Measurements from ENCODE around the gene TBC1D10A. TPM values are rescaled to one million over a fixed set of nuclear protein-coding genes. Genes with fewer than 3 reads are reported as not detected.
A peak's percentile ranks its signal among the peaks of the same experiment; 100 is the strongest.

Gene TBC1D10A
- total RNA-seq, 1 donor from 2014 or later: 6.0 TPM

DNA sequence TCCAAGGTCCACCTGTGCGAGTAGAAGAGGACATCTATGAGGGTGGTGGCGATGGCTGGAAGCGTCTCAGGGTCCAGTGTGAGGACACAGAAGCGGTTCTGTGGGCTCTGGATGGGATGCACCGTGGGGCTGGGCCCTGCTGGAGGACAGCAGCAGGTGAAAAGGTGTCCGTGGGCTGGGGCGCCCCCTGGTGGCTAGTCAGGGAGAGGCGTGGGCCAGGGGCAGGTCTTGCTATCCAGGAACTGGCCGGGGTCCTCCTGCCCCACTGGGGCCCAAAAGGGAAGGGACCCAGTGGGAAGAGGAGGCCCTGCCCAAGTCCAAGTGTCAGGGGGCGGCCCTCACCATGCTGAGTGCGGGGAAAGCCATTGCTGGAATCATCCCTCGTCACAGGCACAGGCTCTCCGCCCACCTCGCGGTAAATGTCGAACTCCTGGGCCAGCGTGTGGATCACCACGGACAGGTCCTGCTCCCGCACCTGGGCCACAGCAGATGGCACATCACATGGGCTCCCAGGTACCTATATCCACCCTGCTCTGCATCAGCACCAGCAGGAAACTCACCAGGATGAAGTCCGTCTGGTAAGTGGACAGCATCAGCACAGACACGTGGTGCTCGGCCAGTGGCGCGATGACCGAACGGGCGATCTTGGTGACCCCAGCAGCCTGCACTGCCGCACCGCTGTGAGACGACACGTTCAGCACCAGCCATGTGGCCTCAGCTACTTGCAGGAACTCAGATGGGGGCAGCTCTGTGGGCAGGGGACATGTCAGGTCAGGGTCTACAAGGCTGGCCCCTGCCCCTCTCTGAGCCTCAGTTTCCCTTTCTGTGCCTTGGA lies 39.7 kb downstream of the TBC1D10A start:
- peak in 1 of 2 donors; percentile 67 for DNase-seq (ENCODE audit: low read depth in 2 of 2)

DNA sequence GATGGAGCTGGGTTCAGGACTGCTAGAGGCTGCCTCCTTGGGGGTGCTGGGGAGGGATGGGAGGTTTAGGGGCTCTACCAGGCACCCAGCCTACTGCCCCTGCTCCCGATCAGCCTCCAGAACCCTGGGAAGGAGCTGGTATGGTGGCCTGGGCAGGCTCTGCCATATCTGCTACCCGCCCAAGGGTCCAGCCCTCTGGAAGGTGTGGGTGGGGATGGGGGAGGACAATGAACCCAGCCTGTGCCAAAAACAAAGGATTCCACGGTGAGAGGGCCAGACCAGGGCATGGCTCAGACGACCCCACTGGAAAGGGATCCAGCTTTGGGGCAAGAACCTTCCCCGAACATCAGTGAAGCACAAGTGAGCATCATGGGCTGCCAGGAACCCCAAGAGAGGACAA lies 40.4 kb downstream of the TBC1D10A start:
- no peak for DNase-seq (ENCODE audit: low read depth in 2 of 2)

DNA sequence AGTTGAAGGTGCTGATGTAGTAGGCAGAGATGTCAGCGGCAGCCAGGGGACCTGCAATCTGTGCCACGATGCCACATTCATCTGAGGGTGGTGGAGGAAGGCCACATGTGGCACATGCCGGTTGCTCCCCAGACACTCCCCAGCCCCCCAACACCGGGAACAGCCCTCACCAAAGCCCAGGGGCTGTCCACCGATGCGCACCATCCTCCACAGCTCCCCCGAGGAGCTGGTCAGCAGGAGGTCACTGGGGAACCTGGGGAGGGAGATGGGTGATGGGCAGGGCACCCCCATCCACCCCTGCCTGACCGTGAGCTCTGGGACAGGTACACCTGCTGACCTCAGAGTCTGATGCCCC lies 40.9 kb downstream of the TBC1D10A start:
- no peak for DNase-seq (ENCODE audit: low read depth in 2 of 2)

DNA sequence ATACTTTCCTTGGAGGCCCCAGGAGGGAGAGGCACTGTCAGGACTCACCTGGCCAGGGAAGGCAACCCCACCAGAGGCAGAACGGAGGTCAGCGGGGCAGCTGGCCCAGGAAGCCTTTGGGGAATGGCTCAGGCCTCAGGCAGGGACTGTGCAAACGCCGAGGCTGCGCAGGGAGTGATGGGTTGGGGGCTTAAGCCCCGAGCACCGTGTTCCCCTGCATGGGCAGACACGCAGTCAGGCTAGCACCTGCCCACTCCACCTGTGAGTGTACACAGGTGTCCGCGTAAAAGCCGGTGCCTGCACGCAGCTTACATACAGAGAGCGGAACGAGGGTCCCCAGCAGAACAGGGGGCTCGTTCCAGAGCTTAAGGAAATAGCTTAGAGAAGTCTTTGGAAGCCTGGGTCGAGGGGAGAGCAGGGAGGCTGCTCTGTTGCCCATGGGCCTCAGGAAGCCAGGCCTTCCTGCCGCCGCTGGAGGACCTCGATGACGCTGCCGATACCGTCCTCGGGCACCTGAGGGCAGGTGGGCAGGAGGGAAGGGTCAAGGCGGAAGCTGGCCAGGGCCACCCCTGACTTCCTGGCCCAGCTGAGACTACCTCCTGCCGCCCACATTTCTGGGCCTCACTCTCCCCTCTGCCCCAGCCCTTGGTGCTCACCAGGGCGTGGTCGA lies 41.4 kb downstream of the TBC1D10A start:
- no peak for DNase-seq (ENCODE audit: low read depth in 2 of 2)

DNA sequence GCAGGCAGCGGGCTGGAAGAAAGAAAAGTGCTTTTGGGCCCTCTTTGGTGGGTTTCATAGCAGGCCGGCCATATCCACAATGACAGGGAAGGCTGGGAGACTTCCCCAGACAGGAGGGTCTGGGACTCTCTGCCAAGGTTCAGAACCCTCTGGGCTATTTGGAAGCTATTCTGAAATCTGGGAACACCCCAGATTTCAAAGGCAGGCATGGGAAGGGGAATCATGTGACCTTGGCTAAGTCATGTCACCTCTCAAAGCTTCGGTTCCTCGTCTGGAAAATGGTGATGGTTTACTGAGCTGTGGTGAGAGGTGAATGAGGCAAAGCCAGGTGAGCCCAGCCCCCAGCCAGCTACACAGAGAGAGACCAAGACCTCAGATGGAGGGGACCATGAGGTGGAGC lies 42.1 kb downstream of the TBC1D10A start:
- no peak for DNase-seq (ENCODE audit: low read depth in 2 of 2)

DNA sequence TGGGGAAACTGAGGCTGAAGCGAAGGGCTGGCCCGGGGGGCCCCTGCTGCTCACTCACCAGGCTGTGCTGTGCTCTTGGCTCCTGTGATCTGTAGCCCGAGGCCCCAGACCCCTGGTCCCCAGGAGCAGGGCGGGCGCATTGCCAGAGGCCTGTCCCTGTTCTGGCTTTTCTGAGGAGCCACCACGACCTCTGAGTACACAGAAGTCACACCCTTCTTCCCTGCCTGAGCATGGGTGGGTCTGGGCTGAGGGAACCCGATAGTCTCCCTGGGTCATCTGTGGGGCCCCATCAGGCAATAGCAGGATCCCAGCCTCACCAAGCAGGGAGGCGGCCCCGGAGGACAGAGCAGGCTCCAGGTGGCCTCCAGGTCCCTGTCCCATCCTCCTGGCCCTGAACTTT lies 42.6 kb downstream of the TBC1D10A start:
- no peak for DNase-seq (ENCODE audit: low read depth in 2 of 2)

DNA sequence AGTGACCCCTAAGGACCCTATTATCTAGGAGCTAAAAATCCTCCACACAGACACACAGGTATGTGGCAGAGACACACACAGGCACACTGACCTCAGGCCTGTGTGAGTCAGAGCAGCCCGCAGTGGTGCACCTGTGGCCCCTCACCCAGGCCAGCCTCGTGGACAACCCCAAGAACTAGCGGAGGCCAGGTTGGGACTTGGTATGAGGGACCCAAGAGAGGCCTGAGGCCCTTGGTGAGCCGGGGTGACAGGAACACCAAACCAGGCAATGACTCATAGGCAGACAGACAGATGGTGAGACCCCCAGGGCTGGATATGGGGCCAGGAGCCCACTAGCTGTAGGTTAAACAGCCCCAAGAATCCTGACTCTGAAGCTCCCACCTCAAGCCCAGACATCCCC lies 43.4 kb downstream of the TBC1D10A start:
- no peak for DNase-seq (ENCODE audit: low read depth in 2 of 2)

DNA sequence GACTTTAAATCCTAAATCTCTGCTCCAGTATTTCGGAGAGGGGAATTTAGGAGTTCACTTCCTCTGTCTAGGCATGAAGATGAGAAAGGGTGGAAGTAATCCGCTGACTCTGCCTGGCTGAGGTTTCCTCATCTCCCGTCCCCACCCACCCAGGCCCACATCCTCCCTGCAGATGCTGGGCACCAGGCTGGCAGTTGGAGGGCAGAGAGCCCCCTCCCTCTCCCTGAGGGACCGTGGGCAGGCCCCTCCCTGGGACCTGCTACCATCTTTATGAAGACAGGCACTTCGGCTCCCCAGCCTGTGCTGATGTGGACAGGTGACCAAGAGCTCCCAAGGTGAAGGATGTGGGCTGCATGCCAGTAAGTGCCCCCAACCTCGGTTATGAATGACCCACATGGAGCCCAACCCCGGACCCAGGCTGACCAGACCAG lies 44.1 kb downstream of the TBC1D10A start:
- DNase-seq (ENCODE audit: low read depth in 2 of 2): no peak

DNA sequence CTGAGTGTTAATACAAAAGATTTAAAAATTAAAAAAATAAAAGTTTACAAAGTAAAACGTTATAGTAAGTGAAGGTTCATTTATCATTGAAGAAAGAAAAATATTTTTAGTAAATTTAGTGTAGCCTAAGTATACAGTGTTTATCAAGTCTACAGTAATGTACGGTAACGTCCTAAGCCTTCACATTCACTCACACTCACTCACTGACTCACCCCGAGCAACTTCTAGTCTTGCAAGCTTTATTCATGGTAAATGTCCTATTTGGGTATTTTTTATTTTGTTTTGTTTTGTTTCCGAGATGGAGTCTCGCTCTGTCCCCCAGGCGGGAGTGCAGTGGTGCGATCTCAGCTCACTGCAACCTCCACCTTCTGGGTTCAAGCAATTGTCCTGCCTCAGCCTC lies 46.2 kb downstream of the TBC1D10A start:
- no peak for DNase-seq (ENCODE audit: low read depth in 2 of 2)

DNA sequence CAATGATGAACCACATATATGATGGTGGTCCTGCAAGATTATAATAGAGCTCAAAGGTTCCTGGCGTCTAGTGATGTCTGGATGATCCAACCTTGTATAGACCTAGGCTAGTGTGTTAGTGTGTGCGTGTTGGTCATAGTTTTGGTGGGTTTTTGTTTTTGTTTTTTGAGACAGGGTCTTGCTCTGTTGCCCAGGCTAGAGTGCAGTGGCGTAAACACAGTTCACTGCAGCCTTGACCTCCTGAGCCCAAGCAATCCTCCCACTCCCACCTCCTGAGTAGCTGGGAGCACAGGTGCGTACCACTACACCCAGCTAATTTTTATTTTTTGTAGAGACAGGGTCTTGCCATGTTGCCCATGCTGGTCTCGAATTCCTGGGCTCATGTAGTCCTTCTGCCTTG lies 46.8 kb downstream of the TBC1D10A start:
- DNase-seq (ENCODE audit: low read depth in 2 of 2): no peak

DNA sequence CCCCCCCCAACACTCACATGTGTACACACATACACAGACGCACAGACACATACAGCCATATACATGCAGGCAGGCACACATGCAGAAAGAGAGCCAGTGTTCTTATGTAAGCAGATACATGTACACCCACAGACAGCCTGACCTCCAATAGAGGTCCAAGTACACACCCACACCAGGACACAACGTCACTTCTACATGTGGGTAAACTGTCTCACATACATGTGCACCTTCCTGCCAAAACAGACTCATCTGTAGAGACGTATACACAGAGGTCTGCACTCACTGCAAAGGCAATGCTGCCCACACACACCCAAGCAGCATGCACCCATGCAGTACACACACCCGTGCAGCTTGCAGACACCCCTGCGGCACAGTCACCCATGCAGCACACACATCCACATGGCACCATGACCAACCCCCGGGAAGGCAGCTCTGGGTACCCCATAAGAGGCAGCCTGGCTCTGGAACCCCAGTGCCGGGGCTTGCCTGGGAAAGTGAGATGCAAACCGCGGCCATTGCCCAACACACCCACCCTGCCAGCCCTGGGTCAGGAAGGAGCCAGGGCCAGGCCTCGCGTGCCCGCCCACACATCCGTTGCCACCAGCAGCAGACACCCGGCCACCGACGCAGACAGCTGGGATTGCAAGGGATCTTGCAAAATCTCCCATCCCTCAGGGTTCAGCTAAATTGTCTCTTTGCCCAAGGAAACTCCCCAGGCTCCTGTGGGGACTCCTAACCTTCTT lies 47.5 kb downstream of the TBC1D10A start:
- no peak for DNase-seq (ENCODE audit: low read depth in 2 of 2)

DNA sequence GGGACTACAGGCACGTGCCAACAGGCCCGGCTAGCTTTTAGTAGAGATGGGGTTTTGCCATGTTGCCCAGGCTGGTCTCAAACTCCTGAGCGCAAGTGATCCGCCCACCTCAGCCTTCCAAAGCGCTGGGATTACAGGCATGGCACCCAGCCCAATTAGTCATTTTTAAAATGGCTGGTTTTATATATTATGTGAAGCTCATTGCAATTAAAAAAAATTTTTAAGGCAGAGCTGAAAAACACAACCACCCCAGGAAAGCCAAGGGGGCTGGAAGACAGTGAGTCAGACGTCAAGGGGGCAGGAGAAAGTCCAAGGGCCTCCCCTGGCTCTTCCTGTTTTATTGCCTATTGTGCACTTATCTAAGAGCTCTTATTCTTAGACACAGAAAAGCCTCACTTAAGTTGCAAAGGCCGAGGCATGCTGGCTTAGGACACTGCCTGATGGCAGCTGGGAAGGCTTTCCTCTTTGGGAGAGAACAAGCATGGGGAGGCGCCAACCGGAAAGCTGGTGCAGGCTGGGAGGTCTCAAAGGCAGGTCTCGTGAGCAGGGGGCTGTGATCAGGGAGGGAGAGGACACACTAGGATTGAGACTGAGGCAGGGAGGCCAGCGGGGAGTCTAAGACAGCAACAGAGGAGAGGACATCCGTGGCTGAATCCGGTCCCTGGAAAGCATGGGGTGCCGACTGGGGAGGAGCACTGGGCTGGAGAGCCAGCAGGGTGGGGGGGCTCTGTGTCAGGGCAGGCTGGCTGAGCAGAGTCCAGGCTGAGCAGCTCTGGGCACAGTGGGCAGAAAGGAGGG lies 49.0 kb downstream of the TBC1D10A start:
- DNase-seq (ENCODE audit: low read depth in 2 of 2): peak in 1 of 2 donors; percentile 67

DNA sequence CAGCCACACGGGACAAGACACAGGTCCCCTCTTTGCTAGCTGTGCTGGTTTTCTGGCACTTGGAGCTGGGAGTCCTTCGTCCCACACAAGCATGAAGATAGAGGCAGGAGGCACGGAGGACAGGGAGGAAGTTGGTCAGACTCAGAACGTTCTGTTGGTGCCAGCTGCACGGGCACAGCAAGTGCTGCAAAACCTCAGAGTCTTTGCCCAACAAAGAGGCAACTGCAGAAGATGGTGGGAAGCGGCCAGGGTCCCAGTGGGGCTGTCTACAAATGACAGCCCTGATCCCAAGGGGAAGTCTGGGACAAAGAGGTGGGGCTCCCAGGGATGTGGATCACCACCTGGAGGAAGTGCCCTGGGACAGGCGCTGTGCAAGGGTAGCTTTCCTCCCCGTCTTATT lies 50.7 kb downstream of the TBC1D10A start:
- DNase-seq (ENCODE audit: low read depth in 2 of 2): no peak

DNA sequence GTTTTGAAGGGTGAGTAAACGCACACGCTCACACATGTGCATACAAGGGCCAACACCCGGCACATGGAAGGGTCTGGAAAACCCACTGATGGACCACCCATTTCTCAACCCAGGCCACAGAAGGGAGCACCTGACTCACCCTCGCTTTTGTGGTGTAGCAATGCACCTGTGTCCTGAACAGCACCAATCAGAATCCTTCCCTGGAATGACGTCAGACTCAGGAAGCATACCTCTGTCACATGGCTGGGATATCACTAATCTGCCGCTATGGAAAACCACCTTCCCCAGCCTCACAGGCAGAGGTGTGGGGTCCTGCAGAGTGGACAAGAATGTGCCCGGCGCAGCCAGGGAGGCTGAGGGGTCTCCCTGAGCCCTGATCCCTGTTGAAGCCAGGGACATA lies 51.1 kb downstream of the TBC1D10A start:
- no peak for DNase-seq (ENCODE audit: low read depth in 2 of 2)

DNA sequence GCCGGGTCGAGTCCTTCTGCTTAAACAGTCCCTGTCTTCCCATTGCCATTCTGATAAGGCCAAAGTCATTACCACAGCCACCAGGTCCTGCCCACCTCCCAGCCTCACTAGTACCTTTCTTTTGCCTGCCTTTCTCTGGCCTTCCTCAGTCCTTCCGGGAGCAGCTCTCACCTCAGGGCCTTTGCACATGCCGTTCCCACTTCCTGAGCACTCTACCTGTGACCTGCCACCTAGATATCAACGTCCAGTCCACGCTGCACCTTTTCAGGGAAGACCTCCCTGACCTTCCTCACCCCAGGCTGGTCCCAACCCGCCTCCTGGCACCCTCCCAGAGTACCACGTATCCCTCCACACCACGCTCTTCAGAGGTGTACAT lies 52.3 kb downstream of the TBC1D10A start:
- DNase-seq (ENCODE audit: low read depth in 2 of 2): no peak

DNA sequence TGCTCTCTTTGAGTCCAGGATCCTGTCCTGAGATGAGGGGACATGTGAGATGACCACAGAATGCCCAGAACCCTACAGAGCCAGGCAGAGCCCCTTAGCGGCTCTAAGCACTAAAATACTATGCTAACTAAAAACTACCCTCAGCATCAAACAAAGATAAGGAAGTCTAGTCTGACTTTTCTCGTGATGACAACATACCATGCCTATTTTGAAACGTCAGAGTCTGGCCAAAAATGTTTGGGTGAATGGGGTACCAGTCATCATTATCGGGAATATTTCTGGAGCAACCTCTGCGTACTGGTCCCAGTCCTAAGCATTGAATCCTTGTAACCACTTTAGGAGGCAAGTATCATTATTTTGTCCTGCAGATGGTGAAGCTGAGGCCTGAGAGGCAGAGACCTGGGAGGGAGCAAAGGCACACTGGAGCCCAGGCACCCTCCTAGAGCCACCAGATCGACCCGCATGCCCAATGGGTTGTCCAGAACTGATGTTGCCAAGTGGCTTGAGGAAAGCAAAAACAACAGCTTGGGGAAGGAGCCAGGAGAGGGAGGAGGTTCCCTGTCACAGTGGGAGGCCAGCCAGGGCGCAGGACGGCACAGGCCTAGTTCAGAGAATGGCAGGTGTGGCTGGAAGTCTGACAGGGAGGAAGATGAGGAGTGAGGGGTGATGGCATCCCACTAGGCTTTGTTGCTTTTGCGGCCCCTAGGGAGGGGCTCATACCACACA lies 52.9 kb downstream of the TBC1D10A start:
- no peak for DNase-seq (ENCODE audit: low read depth in 2 of 2)

DNA sequence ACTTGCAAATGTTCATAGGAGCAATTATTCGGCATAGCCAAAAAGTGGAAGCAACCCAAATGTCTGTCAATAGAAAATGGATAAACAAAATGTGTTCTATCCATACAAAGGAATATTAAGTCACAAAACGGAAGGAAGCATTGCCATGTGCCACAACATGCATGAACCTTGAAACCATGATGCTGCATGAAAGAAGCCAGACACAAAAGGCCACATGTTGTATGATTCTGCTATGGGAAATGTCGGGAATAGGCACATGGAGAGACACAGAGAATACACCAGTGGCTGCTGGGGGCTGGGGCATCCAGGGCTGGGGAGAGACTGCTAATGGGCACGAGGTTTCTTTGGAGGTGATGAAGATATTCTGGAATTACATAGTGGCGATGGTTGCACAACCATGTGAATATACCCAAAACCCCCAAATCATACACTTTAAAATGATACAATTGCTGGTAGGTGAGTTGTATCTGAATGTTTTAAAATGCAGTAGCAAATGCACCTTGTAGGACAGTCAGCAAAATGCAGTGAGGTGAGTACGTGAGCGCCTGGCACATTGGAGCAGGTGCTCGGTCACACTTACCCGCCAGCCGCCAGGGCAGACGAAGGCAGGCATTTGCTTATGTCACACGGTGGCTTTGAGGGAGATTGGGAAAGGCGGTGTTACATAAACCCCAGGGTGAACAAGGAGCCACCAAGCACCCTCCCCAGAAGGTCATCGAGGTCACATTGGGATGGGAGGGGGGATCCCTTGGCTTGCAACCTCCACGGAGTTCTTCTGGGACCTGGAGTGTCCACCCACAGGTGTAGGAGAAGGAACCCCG lies 53.8 kb downstream of the TBC1D10A start:
- no peak for DNase-seq (ENCODE audit: low read depth in 2 of 2)

DNA sequence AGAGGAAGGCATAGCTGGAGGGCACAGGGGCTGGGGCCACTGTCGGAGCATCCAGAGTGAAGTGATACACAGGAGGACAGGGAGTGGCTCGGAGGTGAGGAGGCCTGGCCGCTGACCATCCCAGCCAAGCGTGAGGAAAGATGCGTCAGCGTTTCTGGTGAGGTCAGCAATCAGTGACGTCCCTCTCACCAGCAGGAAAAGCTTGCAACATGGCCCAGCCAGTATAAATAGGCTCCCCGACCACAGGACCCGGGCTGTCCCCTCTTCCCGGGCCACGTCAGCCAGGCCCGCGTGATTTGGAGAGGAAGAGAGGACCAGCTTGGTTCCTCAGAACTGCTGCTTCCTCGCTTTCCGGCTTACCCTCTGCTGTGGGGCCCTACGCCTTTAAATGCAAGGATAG lies 55.9 kb downstream of the TBC1D10A start:
- peak; percentile 82 to 85 for DNase-seq (ENCODE audit: low read depth in 2 of 2)

DNA sequence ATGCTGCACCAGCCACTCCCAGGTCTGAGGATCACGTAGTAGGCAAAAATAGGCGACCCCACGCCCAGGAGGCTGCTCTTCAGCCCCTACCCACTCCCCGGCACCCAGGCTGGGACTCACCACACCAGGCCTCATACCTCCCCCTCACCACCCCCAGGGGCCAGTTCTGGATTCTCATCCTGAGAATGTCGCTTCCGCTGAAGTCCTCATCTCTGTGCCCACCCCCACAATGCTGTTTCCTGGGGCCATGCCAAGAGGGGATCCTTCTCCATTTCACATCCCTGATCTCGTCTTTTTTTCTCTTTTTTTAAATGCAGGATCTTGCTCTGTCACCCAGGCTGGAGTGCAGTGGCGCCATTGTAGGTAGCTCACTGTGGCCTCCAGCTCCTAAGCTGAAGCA lies 58.4 kb downstream of the TBC1D10A start:
- DNase-seq (ENCODE audit: low read depth in 2 of 2): no peak

All from dermis microvascular lymphatic vessel endothelial cell (primary cell).